Osteoblast (primary cell): Measurements from ENCODE around the gene CEP290. TPM values are rescaled to one million over a fixed set of nuclear protein-coding genes. Genes with fewer than 3 reads are reported as not detected.

Experiments
- DNase-seq: peaks from one replicate; pipeline ENCODE4 v3.0.0; 2011; ENCODE audit warnings: low spot score, mixed read lengths; ENCODE audit not compliant: insufficient read length; ENCODE audit errors: missing footprints
- H2AFZ ChIP-seq: 2 replicates; pipeline ENCODE4 v1.6.0; 2011; ENCODE audit warnings: mild to moderate bottlenecking, low read length
- H3K27ac ChIP-seq: 2 replicates; pipeline ENCODE4 v1.5.1; 2011; ENCODE audit warnings: mild to moderate bottlenecking, low read depth, low read length, moderate library complexity
- H3K27me3 ChIP-seq: 2 replicates; pipeline ENCODE4 v1.6.0; 2012; ENCODE audit warnings: mild to moderate bottlenecking, control low read depth, inconsistent platforms, low read length, moderate library complexity; ENCODE audit not compliant: insufficient read depth
- H3K36me3 ChIP-seq: 2 replicates; pipeline ENCODE4 v1.5.1; 2011; ENCODE audit warnings: mild to moderate bottlenecking, low read length, control low read depth, moderate library complexity; ENCODE audit not compliant: insufficient read depth
- H3K4me1 ChIP-seq: 2 replicates; pipeline ENCODE4 v1.5.1; 2011; ENCODE audit warnings: mild to moderate bottlenecking, low read length, control low read depth, moderate library complexity; ENCODE audit not compliant: insufficient read depth
- H3K4me2 ChIP-seq: 2 replicates; pipeline ENCODE4 v1.6.0; 2011; ENCODE audit warnings: mild to moderate bottlenecking, low read length; ENCODE audit not compliant: insufficient read depth
- H3K4me3 ChIP-seq: fragments of 200-600 bp; sonication (generic); 3 replicates; pipeline ENCODE4 v1.5.1; 2012; ENCODE audit warnings: mild to moderate bottlenecking, low read length, inconsistent platforms; ENCODE audit not compliant: insufficient read depth
- H3K79me2 ChIP-seq: 2 replicates; pipeline ENCODE4 v1.6.0; 2012; ENCODE audit warnings: mild to moderate bottlenecking, low read length, control low read depth, inconsistent platforms; ENCODE audit not compliant: insufficient read depth
- H3K9me3 ChIP-seq: 2 replicates; pipeline ENCODE4 v1.5.1; 2011; ENCODE audit warnings: low read depth, low read length, control low read depth
- H4K20me1 ChIP-seq: 2 replicates; pipeline ENCODE4 v1.6.0; 2012; ENCODE audit warnings: mild to moderate bottlenecking, low read length, control low read depth; ENCODE audit not compliant: insufficient read depth
- CTCF ChIP-seq: IDR thresholded peaks from 2 replicates; pipeline ENCODE4 v1.5.1; 2011; ENCODE audit warnings: mild to moderate bottlenecking, low read depth, low read length, moderate library complexity; ENCODE audit errors: extremely low read depth
- total RNA-seq: library from RNA; depleted of rRNA; stranded (reverse); fragments of >200 nt; gene quantifications from 2 replicates; pipeline ENCODE4 v1.2.3, GENCODE V29; 2012

CEP290 gene
- total RNA-seq, 1 donor = 20.3 TPM

- TF ChIP-seq CTCF = peak; percentile 52
- H3K9me3 ChIP-seq = no peaks in the 10 kb centered on the region
- no peak overlapping the region for H3K4me2 ChIP-seq
- DNase-seq = peak; percentile 60
- no peak overlapping the region for H3K4me3 ChIP-seq
- peaks cover 20% of the 10 kb centered on the region for H3K79me2 ChIP-seq
- no peaks in the 10 kb centered on the region for H3K36me3 ChIP-seq
- H4K20me1 ChIP-seq = no peaks in the 10 kb centered on the region
- H3K27me3 ChIP-seq = no peaks in the 10 kb centered on the region
- H3K27ac ChIP-seq = peak overlapping the region; percentile 22
- no peaks in the 10 kb centered on the region for H3K4me1 ChIP-seq
- H2AFZ ChIP-seq = no peak overlapping the region
Observed at GRCh38 chr12:88153959-88154358, 12.1 kb upstream of the CEP290 start.

- Histone ChIP-seq H4K20me1 (no peaks in the 10 kb centered on the region), H3K4me1 (no peaks in the 10 kb centered on the region), H3K4me3 (no peak overlapping the region), H3K4me2 (no peak overlapping the region), H2AFZ (no peak overlapping the region), H3K27ac (no peak overlapping the region), H3K27me3 (no peaks in the 10 kb centered on the region), H3K36me3 (no peaks in the 10 kb centered on the region), H3K9me3 (no peaks in the 10 kb centered on the region), H3K79me2 (peaks cover 37% of the 10 kb centered on the region)
- DNase-seq = no peak
- no peak for TF ChIP-seq CTCF
Observed at GRCh38 chr12:88150063-88150462, 8.2 kb upstream of the CEP290 start.

- H3K36me3 ChIP-seq = no peaks in the 10 kb centered on the region
- H3K27me3 ChIP-seq = no peaks in the 10 kb centered on the region
- no peaks in the 10 kb centered on the region for H3K9me3 ChIP-seq
- H3K27ac ChIP-seq = no peak overlapping the region
- H3K4me2 ChIP-seq = no peak overlapping the region
- H3K79me2 ChIP-seq = peaks cover 62% of the 10 kb centered on the region
- H3K4me1 ChIP-seq = peaks cover 14% of the 10 kb centered on the region
- DNase-seq = no peak
- H4K20me1 ChIP-seq = no peaks in the 10 kb centered on the region
- no peak overlapping the region for H2AFZ ChIP-seq
- no peak overlapping the region for H3K4me3 ChIP-seq
- no peak for TF ChIP-seq CTCF
Observed at GRCh38 chr12:88145567-88146505, 3.9 kb upstream of the CEP290 start.
